ENCODE measurements around the gene MDM2.

GRCh38 chr12:68823696-68824095 is 15.7 kb downstream of the MDM2 start:
- TF ChIP-seq RAD21 (IDR thresholded peaks at IDR 0.05; ENCODE audit: low read depth): no peak
- TF ChIP-seq FOXM1 (IDR thresholded peaks at IDR 0.05; ENCODE audit: borderline replicate concordance, low read depth): no peak
